GM19455 (cell line): Measurements from ENCODE around the gene IQCF6.
"Not testable (repeated sequence)": the region's sequence is repeated elsewhere in the genome, so short reads cannot be mapped to it uniquely, and the experiment has no call there.

ENCODE experiments used
- ATAC-seq: cut with Tn5 transposase; IDR thresholded peaks from one replicate; pipeline ENCODE4 v1.9.1; 2021; ENCODE audit not compliant: unreplicated experiment

The IQCF6 gene

DNA sequence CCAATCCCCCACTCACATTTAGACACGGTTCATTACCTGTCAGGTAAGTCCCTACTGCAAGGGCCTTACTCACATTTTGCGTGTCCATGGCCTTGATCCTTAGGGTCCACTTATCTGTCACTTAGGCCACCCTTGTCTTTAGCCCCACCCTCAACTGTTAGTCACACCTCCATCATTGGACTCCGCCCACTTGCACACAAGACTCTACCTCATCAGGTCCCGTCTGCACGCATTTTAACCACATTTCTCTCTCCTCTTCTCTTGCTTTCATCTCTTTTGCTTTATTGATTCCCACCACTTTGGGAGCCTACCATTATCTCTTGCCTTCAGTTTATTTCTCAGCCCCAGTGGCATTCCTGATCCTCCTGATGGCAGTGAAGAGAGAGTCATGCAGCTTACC, at the start of gene IQCF6:
Gene IQCF6 (minus strand): TSS at position 101 of the 400 bp plus-strand sequence. CDS start 13 bp downstream, at position 88.
- no peak for ATAC-seq

DNA sequence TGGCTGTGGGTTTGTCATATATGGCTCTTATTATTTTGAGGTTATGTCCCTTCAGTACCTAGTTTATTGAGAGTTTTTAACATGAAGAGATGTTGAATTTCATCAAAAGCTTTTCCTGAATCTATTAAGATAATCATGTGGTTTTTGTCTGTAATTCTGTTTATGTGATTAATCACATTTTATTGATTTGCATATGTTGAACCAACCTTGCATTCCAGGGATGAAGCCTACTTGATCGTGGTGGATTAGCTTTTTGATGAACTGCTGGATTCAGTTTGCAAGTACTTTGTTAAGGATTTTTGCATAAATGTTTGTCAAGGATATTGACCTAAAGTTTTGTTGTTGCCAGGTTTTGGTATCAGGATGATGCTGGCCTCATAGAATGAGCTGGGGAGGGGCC, 49.3 kb upstream of the IQCF6 start:
- no peak for ATAC-seq

DNA sequence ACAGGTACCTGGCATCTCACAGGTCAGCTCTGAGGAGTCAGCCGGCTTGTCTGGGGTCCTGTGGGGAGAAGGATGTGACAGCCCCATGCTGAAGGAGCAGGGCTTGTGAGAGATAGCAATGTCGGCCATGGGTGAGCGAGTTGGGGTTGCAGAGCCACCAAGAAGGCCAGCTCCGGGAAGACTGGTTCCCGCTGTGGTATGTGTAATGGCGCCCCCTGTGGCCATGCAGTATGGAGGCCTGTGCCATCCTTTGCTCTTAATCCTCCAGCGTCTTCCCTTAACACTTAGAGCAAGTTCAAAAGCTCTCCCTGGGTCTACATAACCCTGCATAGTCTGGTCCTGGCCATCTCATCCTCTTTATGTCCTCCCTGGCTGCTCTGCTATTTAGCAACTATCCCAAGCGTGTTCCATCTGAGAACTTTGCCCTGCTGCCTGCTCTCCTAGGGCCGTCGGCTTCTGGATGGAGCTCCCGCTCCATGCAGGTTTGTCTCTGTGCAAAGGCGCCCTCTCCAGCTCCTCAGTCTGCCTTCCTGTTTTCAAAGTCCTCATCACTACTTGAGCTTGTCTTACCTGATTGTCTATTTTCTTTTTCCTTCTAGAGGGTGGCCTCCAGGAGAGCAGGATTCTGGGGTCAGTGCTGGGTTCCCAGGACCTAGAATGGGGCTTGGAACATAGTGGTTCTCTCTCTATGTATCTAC, 40.8 kb upstream of the IQCF6 start:
- ATAC-seq: no peak

DNA sequence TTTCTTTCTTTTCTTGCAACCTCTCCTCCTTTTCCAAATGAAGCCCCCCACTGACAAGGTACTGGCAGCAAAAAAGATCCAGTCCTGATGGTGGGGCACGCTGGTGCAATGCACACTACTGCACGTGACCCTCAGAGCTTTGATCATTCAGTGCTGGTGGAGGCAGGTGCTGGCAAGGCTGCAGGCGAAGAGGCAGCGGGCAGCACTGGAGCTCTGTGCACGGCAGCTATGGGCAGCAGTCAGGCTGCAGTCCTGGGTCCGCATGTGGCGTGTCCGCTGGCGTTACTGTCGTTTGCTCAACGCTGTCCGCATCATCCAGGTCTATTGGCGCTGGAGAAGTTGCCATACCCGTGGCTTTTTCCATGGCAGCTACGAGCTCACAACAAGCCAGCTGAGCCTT, 40.1 kb upstream of the IQCF6 start:
- ATAC-seq: no peak

DNA sequence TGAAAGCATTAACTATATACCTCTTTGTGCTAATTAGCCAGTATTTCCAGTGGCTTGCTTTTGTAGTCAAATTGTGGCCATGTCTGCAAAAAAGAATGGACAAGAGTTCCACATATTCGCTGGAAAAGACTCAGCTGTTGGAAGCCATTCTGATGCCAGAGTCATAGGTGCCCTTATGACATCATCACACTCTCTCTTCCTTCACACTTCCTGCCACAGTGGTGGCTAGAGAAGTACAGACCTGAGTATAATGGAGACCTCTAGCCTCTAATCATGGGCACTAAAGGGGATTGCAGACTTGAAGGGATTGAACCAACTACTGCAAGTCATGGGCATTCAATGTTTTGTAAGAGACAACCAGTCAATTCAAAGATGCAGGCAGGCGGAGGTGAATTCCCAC, 38.3 kb upstream of the IQCF6 start:
- ATAC-seq: no peak

DNA sequence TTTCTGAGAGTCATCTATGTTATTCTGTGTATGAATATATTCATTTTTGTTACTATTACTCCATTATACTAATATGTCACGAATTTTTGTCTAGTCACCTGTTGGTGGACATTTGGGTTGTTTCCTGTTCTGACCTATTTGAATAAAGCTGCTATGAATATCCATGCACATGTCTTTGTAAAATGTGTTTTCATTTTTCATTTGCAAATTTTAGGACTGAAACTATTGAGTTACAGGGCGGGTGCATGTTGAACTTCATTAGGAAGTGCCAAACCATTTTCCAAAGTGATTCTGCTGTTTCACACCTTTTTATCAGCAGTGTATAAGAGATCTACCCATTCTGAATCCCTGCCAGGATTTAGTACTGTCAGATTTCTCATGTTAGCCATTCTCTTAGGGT, 37.7 kb upstream of the IQCF6 start:
- no peak for ATAC-seq

DNA sequence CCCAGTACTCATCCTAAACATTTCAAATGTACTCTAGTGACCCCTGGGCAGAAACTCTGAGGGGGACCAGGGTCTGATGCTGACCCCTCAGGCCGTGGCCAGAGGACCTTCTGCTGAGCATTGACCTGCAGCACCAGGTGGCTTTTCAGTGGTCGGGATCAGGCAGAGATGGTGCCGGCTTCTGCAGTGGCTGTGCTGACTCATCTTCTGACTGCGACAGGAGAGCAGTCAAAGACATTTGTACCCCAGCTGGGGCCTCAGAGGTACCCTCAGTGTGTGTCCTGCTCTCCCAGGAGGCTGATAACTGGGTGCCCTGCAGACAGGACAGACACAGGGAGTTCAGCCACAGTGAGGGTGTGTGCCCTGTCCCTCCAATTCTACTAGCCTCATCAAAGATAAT, 36.6 kb upstream of the IQCF6 start:
- no peak for ATAC-seq

DNA sequence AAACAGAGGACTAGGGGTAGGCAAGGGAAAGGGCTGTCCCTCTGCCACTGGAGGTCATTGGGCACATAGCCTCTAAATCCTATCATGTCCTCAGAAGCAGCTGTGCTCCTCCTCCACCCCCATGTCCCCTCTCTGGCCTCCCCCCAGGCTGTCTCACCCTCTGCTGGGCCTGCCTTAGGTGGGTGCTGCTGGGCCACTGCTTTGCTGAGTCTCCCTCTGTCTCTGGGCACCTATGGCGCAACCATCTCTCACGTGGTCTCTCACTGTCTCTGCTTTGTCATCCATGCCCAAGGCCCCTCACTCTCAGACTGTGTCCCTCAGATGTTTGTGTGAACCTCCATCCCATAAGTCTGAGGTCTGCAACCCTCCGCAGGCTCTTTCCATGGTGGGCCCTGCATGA, 35.0 kb upstream of the IQCF6 start:
- ATAC-seq: no peak

DNA sequence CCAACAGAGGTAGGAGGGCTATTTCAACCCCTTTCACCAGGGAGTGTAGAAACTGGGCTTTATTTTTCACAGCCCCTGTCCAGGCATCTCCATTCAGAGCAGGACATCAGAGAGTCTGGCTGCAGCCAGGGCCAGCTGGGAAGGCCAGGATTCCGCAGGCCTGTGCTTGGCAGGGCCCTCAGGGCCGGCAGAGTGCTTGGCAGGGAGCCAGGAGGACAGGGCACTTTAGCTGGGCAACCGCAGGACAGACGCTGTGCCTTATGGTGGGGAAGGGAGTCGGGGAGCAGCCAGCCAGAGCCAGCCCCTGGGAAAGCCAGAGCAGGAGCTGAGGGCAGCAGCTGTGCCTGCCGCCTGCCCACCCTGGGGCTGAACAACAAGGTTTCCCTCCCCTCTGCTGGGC, 34.5 kb upstream of the IQCF6 start:
- ATAC-seq: no peak

DNA sequence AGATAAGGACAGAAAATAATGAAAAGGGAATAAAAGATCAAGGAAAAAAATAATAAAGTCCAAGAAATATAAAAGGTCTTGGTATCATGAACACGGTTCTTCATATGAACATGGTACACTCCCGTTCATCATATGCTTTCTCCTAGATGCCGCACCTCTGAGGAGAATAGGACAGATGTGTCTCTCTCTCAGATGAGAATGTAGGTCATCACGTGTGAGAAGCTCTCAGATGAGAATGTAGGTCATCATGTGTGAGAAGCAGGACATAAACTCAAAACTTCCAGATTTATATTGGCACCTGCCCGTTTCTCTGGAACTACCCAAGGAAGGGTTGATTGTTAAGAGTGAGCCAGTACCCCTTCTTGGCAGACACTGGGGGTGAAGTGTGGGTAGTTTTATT, 29.9 kb upstream of the IQCF6 start:
- ATAC-seq: no peak

DNA sequence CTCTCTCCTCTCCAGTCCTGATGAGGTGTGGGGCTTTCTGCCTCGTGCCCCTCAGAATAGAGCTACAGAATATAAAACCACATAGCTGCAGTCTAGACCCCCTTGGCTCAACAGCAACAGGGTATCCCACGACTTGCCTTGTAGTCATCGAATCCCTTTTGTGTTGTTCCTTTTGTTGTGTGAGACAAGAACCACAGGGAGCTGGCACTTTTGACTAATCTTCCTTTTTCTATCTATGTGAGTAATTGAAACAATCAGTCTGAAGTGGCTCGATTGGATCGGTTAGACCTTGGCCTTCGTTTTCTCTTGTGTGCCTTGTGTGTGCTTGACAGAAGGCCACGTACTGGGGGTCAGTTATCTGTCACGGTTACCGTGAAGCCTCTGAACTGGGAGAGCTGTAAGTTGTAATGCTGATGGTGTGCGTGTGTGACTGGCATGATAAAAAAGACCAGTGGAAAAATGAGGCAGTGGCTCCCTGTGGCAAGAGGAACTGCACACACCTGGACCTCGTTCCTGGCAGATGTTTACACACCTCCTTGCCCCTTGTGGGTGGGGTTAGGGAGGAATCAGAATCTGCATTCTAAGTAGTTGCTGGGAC, 23.2 kb upstream of the IQCF6 start:
- no peak for ATAC-seq

DNA sequence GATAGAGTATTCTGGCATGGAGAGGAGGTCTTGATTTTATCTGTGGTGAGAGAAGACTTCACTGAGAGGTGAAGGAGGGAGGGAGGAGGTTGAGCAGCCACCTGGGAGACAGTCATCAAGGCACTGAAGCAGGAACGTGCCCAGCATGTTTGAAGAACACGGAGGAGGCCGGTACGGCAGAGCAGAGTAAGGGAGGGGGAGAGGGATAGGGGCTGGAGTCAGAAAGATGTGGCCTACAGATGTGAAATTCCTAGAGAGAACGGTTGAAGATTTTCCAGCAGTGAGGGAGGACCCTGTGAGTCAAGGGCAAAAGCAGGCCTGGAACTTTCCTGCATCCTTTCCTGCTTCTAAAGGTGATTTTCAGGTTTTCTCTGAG, 21.7 kb upstream of the IQCF6 start:
- ATAC-seq: no peak

DNA sequence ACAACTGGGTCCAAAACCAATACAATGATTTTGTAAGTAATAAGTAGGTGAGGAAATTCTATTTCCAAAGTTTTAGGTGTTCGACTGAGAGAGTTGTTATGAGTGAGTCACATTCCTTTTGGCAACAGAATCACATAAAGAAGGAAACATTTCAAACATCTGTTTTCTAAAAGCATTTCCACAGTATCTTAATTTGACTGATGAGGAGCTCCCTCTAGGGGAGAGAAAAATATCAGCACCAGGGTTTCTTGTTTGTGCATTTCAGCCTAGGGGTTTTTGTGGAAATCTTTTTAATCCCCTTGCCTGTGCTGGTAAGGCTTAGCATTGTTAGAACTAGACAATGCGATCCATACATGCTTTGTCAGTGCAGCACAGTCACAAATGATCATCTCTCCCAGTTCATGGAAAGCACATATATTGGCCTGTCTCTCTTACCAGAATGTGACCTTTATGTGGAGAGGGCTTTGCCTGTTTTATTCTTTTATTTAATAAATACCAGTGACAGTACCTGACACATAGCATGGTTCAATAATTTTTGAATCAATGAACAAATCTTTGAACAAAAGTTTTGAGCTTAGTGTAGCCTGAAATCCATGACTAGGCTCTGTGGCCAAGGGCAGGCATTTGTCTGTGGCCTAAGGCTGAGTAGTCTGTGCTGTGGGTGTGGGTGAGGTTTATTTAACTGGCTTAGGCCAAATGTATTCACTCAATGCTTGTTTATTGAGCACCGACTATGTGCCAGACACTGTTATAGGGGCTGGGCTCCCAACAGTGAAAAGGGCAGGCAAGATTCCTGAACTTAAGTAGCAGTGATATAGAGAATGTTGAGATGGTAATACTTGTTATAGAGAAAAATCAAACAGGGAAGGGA, 21.1 kb upstream of the IQCF6 start:
- ATAC-seq: no peak

DNA sequence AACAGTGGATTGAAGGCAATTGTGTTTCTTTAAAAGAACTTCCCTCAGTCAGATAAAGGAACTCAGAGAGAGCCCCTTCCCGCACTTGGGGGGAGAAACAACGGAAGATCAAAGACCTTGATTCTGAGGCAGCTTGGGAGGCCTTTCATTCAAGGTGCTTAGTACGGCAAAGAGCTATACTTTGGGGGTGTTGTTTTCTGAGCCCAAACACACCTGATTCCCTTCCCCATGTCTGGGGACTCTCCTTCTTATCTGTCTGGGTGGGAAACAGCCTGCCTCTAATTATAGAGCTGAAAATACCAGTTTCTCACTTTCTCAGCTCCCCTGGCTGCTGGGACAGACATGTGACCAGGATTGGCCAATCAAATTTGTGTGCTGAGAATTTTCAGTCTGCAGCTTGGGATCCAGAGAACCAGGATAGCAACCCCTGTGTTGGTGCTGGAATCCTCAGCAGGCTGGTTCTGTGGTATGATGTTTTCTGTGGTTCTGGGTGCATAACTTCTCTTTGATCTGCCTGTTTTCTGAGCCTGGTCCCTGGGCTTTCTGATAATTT, 19.4 kb upstream of the IQCF6 start:
- no peak for ATAC-seq

DNA sequence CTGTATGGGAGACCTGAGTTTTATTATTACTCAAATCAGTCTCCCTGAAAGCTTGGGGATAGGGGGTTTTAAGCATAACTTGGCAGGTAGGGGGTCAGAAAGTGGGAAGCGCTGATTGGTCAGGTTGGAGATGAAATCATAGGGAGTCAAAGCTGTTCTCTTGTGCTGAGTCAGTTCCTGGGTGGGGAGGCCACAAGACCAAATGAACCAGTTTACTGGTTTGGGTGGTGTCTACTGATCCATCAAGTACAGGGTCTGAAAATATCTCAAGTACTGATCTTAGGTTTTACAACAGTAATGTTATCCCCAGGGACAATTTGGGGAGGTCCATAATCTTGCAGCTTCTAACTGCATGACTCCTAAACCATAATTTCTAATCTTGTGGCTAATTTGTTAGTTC, 17.8 kb upstream of the IQCF6 start:
- no peak for ATAC-seq

DNA sequence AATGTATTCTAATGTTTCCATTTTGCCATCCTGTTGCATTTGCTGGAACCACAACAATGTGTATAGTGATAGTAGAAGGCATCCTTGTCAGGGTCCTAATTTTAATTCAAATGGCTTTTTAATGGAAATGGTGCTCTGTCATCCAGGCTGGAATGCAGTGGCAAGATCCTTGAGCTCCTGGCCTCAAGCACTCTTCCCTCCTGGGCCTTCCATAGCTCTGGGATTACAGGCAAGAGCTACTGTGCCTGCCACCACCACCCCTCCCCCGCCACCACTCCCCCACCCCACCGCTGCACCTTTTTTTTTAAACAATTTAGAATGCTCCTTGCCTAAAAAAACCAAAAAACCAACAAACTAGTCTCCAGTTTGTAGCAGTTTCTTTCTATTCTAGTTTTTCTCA, 15.2 kb upstream of the IQCF6 start:
- no peak for ATAC-seq

DNA sequence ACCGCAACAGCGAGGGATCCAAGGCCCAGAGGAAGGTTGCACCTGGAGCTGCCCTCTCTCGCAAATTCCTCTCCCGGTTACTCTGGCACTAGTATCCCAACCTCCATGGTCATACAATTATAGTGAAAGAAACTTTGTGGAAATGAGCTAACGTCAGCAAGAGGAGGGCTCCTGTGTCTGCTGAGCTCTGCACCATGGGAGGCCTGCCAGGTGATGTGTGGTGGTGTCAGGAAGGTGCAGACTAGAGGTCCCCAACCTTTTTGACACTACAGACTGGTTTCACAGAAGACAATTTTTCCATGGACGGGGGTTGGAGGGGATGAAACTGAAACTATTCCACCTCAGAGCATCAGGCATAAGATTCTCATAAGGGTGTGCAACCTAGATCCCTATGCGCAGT, 13.2 kb upstream of the IQCF6 start:
- ATAC-seq: no peak

DNA sequence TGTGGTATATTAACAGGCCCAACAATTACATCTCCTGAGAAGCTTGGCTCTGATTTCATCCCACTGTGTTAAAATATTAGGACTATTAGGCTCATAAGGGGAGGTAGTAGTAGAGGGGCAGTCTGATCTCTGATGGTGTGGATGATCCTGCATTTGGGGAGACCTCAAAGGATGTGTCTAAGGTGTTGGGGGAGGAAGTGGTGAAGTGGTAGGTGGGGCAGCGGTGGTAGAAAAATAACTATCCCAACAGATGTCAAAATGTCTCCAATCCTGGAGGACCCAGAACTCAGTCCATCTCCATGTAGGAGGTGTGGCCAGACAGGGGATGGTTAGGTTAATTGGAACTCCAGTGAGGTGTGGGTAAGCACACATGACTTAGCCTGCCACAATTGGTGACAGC, 10.4 kb upstream of the IQCF6 start:
- no peak for ATAC-seq

DNA sequence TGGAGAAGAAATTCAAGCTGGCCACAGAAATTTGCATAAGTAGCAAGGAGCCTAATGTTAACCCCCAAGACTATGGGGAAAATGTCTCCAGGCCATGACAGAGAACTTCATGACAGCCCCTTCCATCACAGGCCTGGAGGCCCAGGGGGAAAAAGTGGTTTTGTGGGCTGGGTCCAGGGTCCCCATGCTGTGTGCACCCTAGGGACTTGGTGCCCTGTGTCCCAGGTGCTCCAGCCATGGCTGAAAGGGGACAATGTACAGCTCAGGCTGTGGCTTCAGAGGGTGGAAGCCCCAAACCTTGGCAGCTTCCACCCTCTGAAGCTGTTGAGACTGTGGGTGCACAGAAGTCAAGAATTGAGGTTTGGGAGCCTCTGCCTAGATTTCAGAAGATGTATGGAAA, 8.5 kb upstream of the IQCF6 start:
- ATAC-seq: not testable (repeated sequence)

DNA sequence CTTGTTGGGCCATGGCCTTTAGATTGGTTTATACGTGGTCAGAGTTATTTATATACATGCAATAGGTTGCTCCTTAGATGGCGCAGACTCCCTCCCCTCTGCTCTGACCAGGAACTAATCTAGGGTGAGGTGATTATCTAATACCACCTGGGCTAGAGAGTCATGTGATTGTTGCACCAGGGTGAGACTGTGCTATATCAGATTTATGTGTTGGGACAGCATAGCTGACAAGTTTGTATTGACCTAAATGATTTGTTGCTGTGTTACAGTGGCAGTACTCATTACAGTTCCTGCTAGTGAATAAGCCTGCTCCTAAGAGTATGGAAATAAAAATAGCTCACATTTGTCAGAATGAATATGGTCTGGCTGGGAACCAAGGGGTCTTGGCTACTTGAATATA, 7.2 kb upstream of the IQCF6 start:
- no peak for ATAC-seq

DNA sequence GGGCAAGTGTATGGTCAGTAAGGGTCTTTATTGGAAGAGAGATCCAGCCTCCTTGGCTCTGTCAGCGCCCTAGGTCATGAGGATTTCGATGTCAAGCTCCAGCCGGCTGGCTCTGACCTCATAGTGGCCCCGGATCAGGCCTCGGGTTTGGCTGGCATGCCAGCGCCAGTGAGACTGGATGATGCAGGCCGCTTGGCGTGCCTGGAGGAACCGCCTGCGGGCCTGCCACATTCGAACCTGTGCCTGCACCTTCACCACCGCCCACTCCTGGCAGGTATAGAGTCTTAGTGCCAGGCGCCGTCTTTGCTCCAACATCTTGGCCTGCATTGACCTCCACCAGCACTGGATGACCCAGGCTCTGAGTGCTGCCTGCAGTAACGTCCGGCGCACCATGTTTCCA, 483 bp downstream of the IQCF6 start:
- ATAC-seq: no peak

DNA sequence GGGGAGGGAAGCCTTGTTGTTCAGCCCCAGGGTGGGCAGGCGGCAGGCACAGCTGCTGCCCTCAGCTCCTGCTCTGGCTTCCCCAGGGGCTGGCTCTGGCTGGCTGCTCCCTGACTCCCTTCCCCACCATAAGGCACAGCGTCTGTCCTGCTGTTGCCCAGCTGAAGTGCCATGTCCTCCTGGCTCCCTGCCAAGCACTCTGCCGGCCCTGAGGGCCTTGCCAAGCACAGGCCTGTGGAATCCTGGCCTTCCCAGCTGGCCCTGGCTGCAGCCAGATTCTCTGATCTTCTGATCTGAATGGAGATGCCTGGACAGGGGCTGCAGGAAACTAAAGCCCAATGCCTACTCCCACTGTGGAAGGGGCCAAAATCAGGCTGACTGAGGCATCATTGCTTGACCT, 1.1 kb downstream of the IQCF6 start:
- no peak for ATAC-seq
